Stromal cell of bone marrow (primary cell): ENCODE results near the gene EXOC6B.
A peak's percentile ranks its signal among the peaks of the same experiment; 100 is the strongest.

ENCODE experiments used
- DNase-seq: peaks from one replicate; pipeline ENCODE4 v3.0.0-alpha.2; 2012; ENCODE audit warnings: low read depth

Gene EXOC6B

GRCh38 chr2:72788756-72789155 is 37.1 kb downstream of the EXOC6B start:
- DNase-seq, result peak; percentile 90

GRCh38 chr2:72785517-72785916 is 40.3 kb downstream of the EXOC6B start:
- no peak for DNase-seq

- DNase-seq, result no peak
Measured at GRCh38 chr2:72782520-72782919, 43.3 kb downstream of the EXOC6B start.

- no peak for DNase-seq
Measured at GRCh38 chr2:72781480-72781879, 44.4 kb downstream of the EXOC6B start.

- no peak for DNase-seq
Measured at GRCh38 chr2:72780477-72780876, 45.4 kb downstream of the EXOC6B start.

- no peak for DNase-seq
Measured at GRCh38 chr2:72779495-72779894, 46.3 kb downstream of the EXOC6B start.

GRCh38 chr2:72778410-72778809 is 47.4 kb downstream of the EXOC6B start:
- DNase-seq, result peak; percentile 44

- peak; percentile 60 for DNase-seq
Measured at GRCh38 chr2:72770879-72771461, 54.9 kb downstream of the EXOC6B start.

- DNase-seq, result no peak
Measured at GRCh38 chr2:72765997-72766609, 59.7 kb downstream of the EXOC6B start.

- DNase-seq, result no peak
Measured at GRCh38 chr2:72762276-72762675, 63.6 kb downstream of the EXOC6B start.

GRCh38 chr2:72759755-72760154 is 66.1 kb downstream of the EXOC6B start:
- DNase-seq, result no peak

- DNase-seq, result no peak
Measured at GRCh38 chr2:72757177-72757775, 68.6 kb downstream of the EXOC6B start.

- DNase-seq, result peak; percentile 6
Measured at GRCh38 chr2:72755647-72756423, 70.0 kb downstream of the EXOC6B start.

- no peak for DNase-seq
Measured at GRCh38 chr2:72754628-72755320, 71.1 kb downstream of the EXOC6B start.

GRCh38 chr2:72750977-72751639 is 74.7 kb downstream of the EXOC6B start:
- DNase-seq, result no peak

GRCh38 chr2:72750466-72750865 is 75.4 kb downstream of the EXOC6B start:
- DNase-seq, result no peak

- DNase-seq, result no peak
Measured at GRCh38 chr2:72747344-72747743, 78.5 kb downstream of the EXOC6B start.

- DNase-seq, result peak; percentile 45
Measured at GRCh38 chr2:72745679-72746368, 80.0 kb downstream of the EXOC6B start.

- peak; percentile 46 for DNase-seq
Measured at GRCh38 chr2:72744049-72744448, 81.8 kb downstream of the EXOC6B start.

- DNase-seq, result no peak
Measured at GRCh38 chr2:72743481-72743880, 82.4 kb downstream of the EXOC6B start.

- DNase-seq, result no peak
Measured at GRCh38 chr2:72738096-72738495, 87.7 kb downstream of the EXOC6B start.
